Measurements from ENCODE around the gene CDKN1C. TPM values are rescaled to one million over a fixed set of nuclear protein-coding genes. Genes with fewer than 3 reads are reported as not detected.

CDKN1C gene
- total RNA-seq, 1 experiment from 2014 or later, result 12.9 TPM

DNA sequence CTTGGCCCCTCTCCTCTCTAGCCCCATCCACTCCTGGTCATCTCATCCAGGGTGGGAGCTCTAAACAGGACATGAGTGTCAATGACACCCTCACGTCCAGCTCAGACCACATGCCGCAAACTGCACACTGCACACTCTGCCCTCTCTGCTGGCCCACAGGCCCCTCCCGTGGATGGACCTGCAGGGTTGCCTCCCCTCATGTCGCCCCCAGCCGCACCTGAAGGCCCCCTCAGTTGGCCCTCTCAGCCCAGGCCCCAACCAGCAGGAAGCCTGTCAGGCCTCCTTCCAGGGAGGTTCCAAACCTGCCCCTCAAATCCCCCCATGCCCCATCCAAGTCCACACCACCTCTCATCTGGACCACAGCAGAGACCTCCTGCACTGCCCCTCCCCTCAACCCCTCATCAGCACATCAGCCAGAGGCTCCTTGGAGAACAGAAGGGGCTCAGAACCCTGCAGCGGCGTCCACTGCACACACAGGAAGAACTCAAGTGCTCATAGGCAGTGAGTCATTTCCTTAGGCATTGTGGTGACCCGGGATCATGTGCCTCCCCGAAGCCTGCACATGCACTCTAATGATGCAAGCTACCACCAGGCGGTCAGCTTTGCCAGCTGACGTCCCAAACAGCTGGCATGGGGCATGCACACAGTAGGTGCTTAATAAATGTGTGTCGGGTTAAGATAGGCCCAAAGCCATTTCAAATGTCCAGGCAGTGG, 12.9 kb upstream of the CDKN1C start:
- Histone ChIP-seq H3K4me1 (ENCODE audit: insufficient read depth, low read length) (peaks cover 32% of the 10 kb centered on the region), H3K36me3 (ENCODE audit: low read depth, low read length) (no peaks in the 10 kb centered on the region), H3F3A (ENCODE audit: low read length, unreplicated experiment) (no peaks in the 10 kb centered on the region), H4K20me1 (ENCODE audit: low read length) (no peaks in the 10 kb centered on the region), H3K79me2 (ENCODE audit: low read length) (no peaks in the 10 kb centered on the region), H2AFZ (ENCODE audit: low read length) (no peak overlapping the region), H3K9me2 (replicated peaks; ENCODE audit: low read length) (no peaks in the 10 kb centered on the region), H3K27me3 (ENCODE audit: low read length) (no peaks in the 10 kb centered on the region), H3K9ac (ENCODE audit: low read length) (no peak overlapping the region), H3K4me2 (ENCODE audit: low read length) (peak overlapping the region; percentile 22; the same call in 1 of the 2 replicates), H3K27ac (ENCODE audit: low read length) (0 out of 2 replicates have a peak overlapping the region, but pooled peaks have one; percentile 5), H3K4me3 (ENCODE audit: low read length) (no peak overlapping the region), H3K9me3 (ENCODE audit: low read length) (no peaks in the 10 kb centered on the region)
- no TSS peak for BruUV-seq (replicated peaks)
- intact Hi-C loops (cut with micrococcal nuclease), result no loop called here
- ChIA-PET POLR2A (ENCODE audit: unreplicated experiment) (no interaction called here), CTCF (interaction anchor here (1.1 kb wide), 1 partner anchor 11 kb away, joined by 3 read pairs; no protein-coding TSS in a partner anchor)
- peak; percentile 61 for ATAC-seq
- peak; percentile 71 for DNase-seq
- TF ChIP-seq, protein P1, sequence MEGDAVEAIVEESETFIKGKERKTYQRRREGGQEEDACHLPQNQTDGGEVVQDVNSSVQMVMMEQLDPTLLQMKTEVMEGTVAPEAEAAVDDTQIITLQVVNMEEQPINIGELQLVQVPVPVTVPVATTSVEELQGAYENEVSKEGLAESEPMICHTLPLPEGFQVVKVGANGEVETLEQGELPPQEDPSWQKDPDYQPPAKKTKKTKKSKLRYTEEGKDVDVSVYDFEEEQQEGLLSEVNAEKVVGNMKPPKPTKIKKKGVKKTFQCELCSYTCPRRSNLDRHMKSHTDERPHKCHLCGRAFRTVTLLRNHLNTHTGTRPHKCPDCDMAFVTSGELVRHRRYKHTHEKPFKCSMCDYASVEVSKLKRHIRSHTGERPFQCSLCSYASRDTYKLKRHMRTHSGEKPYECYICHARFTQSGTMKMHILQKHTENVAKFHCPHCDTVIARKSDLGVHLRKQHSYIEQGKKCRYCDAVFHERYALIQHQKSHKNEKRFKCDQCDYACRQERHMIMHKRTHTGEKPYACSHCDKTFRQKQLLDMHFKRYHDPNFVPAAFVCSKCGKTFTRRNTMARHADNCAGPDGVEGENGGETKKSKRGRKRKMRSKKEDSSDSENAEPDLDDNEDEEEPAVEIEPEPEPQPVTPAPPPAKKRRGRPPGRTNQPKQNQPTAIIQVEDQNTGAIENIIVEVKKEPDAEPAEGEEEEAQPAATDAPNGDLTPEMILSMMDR (conservative IDR thresholded peaks at IDR 0.05; ENCODE audit: low read depth, low read length), result no peak
- TF ChIP-seq EZH2phosphoT487 (IDR thresholded peaks at IDR 0.05; ENCODE audit: borderline replicate concordance, low read length) (no peak), EZH2 (IDR thresholded peaks at IDR 0.05; ENCODE audit: low read length, unreplicated experiment) (no peak)

DNA sequence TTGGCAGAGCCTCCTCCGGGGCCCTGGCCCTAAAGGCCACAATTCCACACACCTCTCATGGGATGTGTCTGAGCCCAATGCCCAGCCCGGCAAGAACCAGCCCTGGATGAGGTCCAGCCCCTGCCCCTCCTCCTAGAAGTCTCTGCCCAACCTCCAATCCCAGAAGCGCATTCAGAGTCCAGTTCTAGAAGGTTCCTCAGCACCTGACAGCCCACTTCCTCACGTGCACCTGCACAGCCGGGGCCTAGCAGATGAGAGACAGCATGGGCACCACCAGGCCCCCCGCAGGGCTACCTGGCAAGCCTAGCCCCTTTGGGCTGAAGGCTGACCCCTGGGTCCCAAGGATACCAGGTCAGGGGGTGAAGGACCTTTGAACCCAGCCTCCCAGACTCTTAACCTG, 11.5 kb upstream of the CDKN1C start:
- no peaks in the 10 kb centered on the region for H3K36me3 ChIP-seq (ENCODE audit: low read depth, low read length)
- H3K79me2 ChIP-seq (ENCODE audit: low read length), result no peaks in the 10 kb centered on the region
- DNase-seq (no peak), ATAC-seq (no peak)
- H3K9me3 ChIP-seq (ENCODE audit: low read length), result no peaks in the 10 kb centered on the region
- no peaks in the 10 kb centered on the region for H3K27me3 ChIP-seq (ENCODE audit: low read length)
- H3K4me1 ChIP-seq (ENCODE audit: insufficient read depth, low read length), result peaks cover 28% of the 10 kb centered on the region
- no peaks in the 10 kb centered on the region for H3F3A ChIP-seq (ENCODE audit: low read length, unreplicated experiment)
- H3K27ac ChIP-seq (ENCODE audit: low read length), result no peak overlapping the region
- BruUV-seq (replicated peaks), result no TSS peak
- no peak for TF ChIP-seq EZH2phosphoT487 (IDR thresholded peaks at IDR 0.05; ENCODE audit: borderline replicate concordance, low read length)
- TF ChIP-seq, protein P1 (conservative IDR thresholded peaks at IDR 0.05; ENCODE audit: low read depth, low read length), result no peak
- TF ChIP-seq EZH2 (IDR thresholded peaks at IDR 0.05; ENCODE audit: low read length, unreplicated experiment), result no peak
- POLR2A ChIA-PET (ENCODE audit: unreplicated experiment), result no interaction called here
- H3K4me2 ChIP-seq (ENCODE audit: low read length), result no peak overlapping the region
- no peak overlapping the region for H3K4me3 ChIP-seq (ENCODE audit: low read length)
- H3K9me2 ChIP-seq (replicated peaks; ENCODE audit: low read length), result no peaks in the 10 kb centered on the region
- no peak overlapping the region for H2AFZ ChIP-seq (ENCODE audit: low read length)
- intact Hi-C loops (cut with micrococcal nuclease), result no loop called here
- no peak overlapping the region for H3K9ac ChIP-seq (ENCODE audit: low read length)
- CTCF ChIA-PET, result no interaction called here
- H4K20me1 ChIP-seq (ENCODE audit: low read length), result no peaks in the 10 kb centered on the region

- Histone ChIP-seq H3K36me3 (ENCODE audit: low read depth, low read length) (no peaks in the 10 kb centered on the region), H3K27me3 (ENCODE audit: low read length) (no peaks in the 10 kb centered on the region)
- BruUV-seq (replicated peaks), result no TSS peak
Measured at GRCh38 chr11:2896047-2896446, 10.5 kb upstream of the CDKN1C start.

More at GRCh38 chr11:2896047-2896446, 10.5 kb upstream of the CDKN1C start:
- ATAC-seq (no peak), DNase-seq (no peak)
- H3F3A ChIP-seq (ENCODE audit: low read length, unreplicated experiment), result no peaks in the 10 kb centered on the region
- H3K27ac ChIP-seq (ENCODE audit: low read length), result no peak overlapping the region
- intact Hi-C loops (cut with micrococcal nuclease), result no loop called here
- H3K4me1 ChIP-seq (ENCODE audit: insufficient read depth, low read length), result peaks cover 32% of the 10 kb centered on the region
- H3K9ac ChIP-seq (ENCODE audit: low read length), result no peak overlapping the region
- H3K9me3 ChIP-seq (ENCODE audit: low read length), result no peaks in the 10 kb centered on the region
- H3K4me3 ChIP-seq (ENCODE audit: low read length), result no peak overlapping the region
- H3K9me2 ChIP-seq (replicated peaks; ENCODE audit: low read length), result no peaks in the 10 kb centered on the region
- no peak overlapping the region for H2AFZ ChIP-seq (ENCODE audit: low read length)
- TF ChIP-seq EZH2phosphoT487 (IDR thresholded peaks at IDR 0.05; ENCODE audit: borderline replicate concordance, low read length) (no peak), EZH2 (IDR thresholded peaks at IDR 0.05; ENCODE audit: low read length, unreplicated experiment) (no peak)
- TF ChIP-seq, protein P1 (conservative IDR thresholded peaks at IDR 0.05; ENCODE audit: low read depth, low read length), result no peak
- no peaks in the 10 kb centered on the region for H4K20me1 ChIP-seq (ENCODE audit: low read length)
- ChIA-PET CTCF (no interaction called here), POLR2A (ENCODE audit: unreplicated experiment) (no interaction called here)
- no peak overlapping the region for H3K4me2 ChIP-seq (ENCODE audit: low read length)
- no peaks in the 10 kb centered on the region for H3K79me2 ChIP-seq (ENCODE audit: low read length)
